Panc1 (cell line): Measurements from ENCODE around the gene SIK3. TPM values are rescaled to one million over a fixed set of nuclear protein-coding genes. Genes with fewer than 3 reads are reported as not detected.

Experiments
- ATAC-seq: fragments of 200-7000 bp; cut with Tn5 transposase; 2 replicates; pipeline ENCODE4 v1.9.1; 2020; ENCODE audit warnings: mild to moderate bottlenecking, moderate library complexity
- BruUV-seq: library from RNA; stranded (reverse); fragments of 400-500 nt; replicated peaks from 2 replicates; lab custom pipeline; 2021; lab: Mats Ljungman, UMichigan
- CTCF ChIA-PET: fragments of 300-600 bp; sonication (Branson Sonifier 250); formaldehyde crosslinking; loops from one replicate; lab custom pipeline; 2022; ENCODE audit warnings: antibody characterized with exemption; lab: Charles Lee
- POLR2A ChIA-PET: fragments of 300-600 bp; sonication (Branson Sonifier 250); formaldehyde crosslinking; loops from one replicate; lab custom pipeline; 2022; ENCODE audit warnings: antibody characterized with exemption; lab: Charles Lee
- DNase-seq: peaks from one replicate; pipeline ENCODE4 v3.0.0-alpha.2; 2010; ENCODE audit warnings: low read depth, low spot score
- H3K27ac ChIP-seq: 2 replicates; pipeline ENCODE4 v1.5.1; 2011; ENCODE audit warnings: mild to moderate bottlenecking, low read length, inconsistent platforms
- H3K27me3 ChIP-seq: fragments of 200-500 bp; sonication (Bioruptor generic); 2 replicates; pipeline ENCODE4 v1.6.0; 2014; ENCODE audit warnings: low read length, inconsistent platforms; ENCODE audit not compliant: control insufficient read depth, insufficient read depth
- H3K36me3 ChIP-seq: fragments of 200-500 bp; sonication (Bioruptor generic); 2 replicates; pipeline ENCODE4 v1.5.1; 2014; ENCODE audit warnings: inconsistent platforms, mild to moderate bottlenecking, low read length, moderate library complexity; ENCODE audit not compliant: control insufficient read depth, insufficient read depth
- H3K4me1 ChIP-seq: 2 replicates; pipeline ENCODE4 v1.5.1; 2011; ENCODE audit warnings: inconsistent platforms, mild to moderate bottlenecking, low read length, moderate library complexity; ENCODE audit not compliant: control insufficient read depth, insufficient read depth
- H3K4me3 ChIP-seq, 2 experiments: 2 replicates each; pipeline ENCODE4 v1.5.1; 2011 to 2012; ENCODE audit warnings: low read depth in 2 of 2, low read length in 2 of 2, mild to moderate bottlenecking in 2 of 2, inconsistent platforms in 1 of 2, moderate library complexity in 1 of 2
- H3K9me3 ChIP-seq: fragments of 200-500 bp; sonication (Bioruptor generic); 2 replicates; pipeline ENCODE4 v1.5.1; 2014; ENCODE audit warnings: low read depth, mild to moderate bottlenecking, inconsistent platforms, low read length, moderate library complexity; ENCODE audit not compliant: control insufficient read depth, insufficient read depth
- CTCF ChIP-seq: fragments of 450-650 bp; IDR thresholded peaks from 2 replicates; pipeline ENCODE4 v1.5.1; 2017; ENCODE audit warnings: mild to moderate bottlenecking
- POLR2AphosphoS5 ChIP-seq: IDR thresholded peaks from 2 replicates; pipeline ENCODE4 v1.6.1; 2012; ENCODE audit warnings: mild to moderate bottlenecking, low read depth, low read length, moderate library complexity
- REST ChIP-seq, 2 experiments: IDR thresholded peaks; 2 replicates each; pipeline ENCODE4 v1.6.1; 2011 to 2012; ENCODE audit warnings: low read depth in 2 of 2, control low read depth in 1 of 2, low read length in 1 of 2, mild to moderate bottlenecking in 1 of 2, moderate library complexity in 1 of 2; ENCODE audit not compliant: insufficient read depth in 1 of 2
- SIN3A ChIP-seq: IDR thresholded peaks from 2 replicates; pipeline ENCODE4 v1.6.1; 2012; ENCODE audit warnings: low read depth, mild to moderate bottlenecking, low read length, moderate library complexity, borderline replicate concordance; ENCODE audit not compliant: insufficient read depth
- TCF7L2 ChIP-seq: IDR thresholded peaks from 2 replicates; pipeline ENCODE4 v1.6.1; 2011; ENCODE audit warnings: mild to moderate bottlenecking, low read depth, low read length, inconsistent platforms
- in situ Hi-C: cut with HindIII; loops from 2 replicates; pipeline ENCODE4 v1.10.0; 2016; ENCODE audit warnings: low sequenced_read_pairs, low pct_unique_long_range_greater_than_20kb
- intact Hi-C: fragments of 100-400 bp; cut with micrococcal nuclease; formaldehyde crosslinking; loops from one replicate; pipeline ENCODE4 v1.10.0; 2022; ENCODE audit not compliant: unreplicated experiment
- total RNA-seq: library from RNA; stranded (reverse); gene quantifications from one replicate; pipeline ENCODE4 v1.2.1, GENCODE V29; 2021; ENCODE audit not compliant: unreplicated experiment

Gene SIK3
- total RNA-seq, 1 experiment from 2014 or later, result 39.7 TPM

GRCh38 chr11:117039900-117040299 is 58.3 kb downstream of the SIK3 start:
- CTCF ChIA-PET, result interaction anchor here (0.6 kb wide), 1 partner anchor 250 kb away, joined by 3 read pairs; no protein-coding TSS in a partner anchor
- intact Hi-C loops, result no loop called here
- Histone ChIP-seq H3K9me3 (no peaks in the 10 kb centered on the region), H3K4me1 (peaks cover 20% of the 10 kb centered on the region), H3K27ac (no peak overlapping the region), H3K36me3 (no peaks in the 10 kb centered on the region), H3K4me3 (no peak overlapping the region), H3K27me3 (no peaks in the 10 kb centered on the region)
- in situ Hi-C loops, result no loop called here
- TF ChIP-seq REST (IDR thresholded peaks at IDR 0.05; ENCODE audit: insufficient read depth in 1 of 2, low read depth in 2 of 2, low read length in 1 of 2) (no peak), SIN3A (no peak), CTCF (no peak), TCF7L2 (no peak), POLR2AphosphoS5 (no peak)
- no TSS peak for BruUV-seq
- POLR2A ChIA-PET, result no interaction called here
- ATAC-seq (peak; percentile 64; the same call in 1 of the 2 replicates), DNase-seq (no peak)

GRCh38 chr11:117039270-117039669 is 59.0 kb downstream of the SIK3 start:
- TF ChIP-seq REST (IDR thresholded peaks at IDR 0.05; ENCODE audit: insufficient read depth in 1 of 2, low read depth in 2 of 2, low read length in 1 of 2), result no peak
- no peak for TF ChIP-seq SIN3A
- TF ChIP-seq CTCF, result no peak
- TF ChIP-seq POLR2AphosphoS5, result no peak
- TF ChIP-seq TCF7L2, result no peak
- BruUV-seq, result no TSS peak
- Histone ChIP-seq H3K27me3 (no peaks in the 10 kb centered on the region), H3K4me1 (peaks cover 20% of the 10 kb centered on the region), H3K36me3 (no peaks in the 10 kb centered on the region), H3K4me3 (no peak overlapping the region), H3K9me3 (no peaks in the 10 kb centered on the region), H3K27ac (no peak overlapping the region)
- intact Hi-C loops, result no loop called here
- in situ Hi-C loops, result no loop called here
- POLR2A ChIA-PET, result no interaction called here
- ATAC-seq (no peak), DNase-seq (no peak)
- CTCF ChIA-PET, result no interaction called here
